Panc1 (cell line): ENCODE measurements around the gene GRK1.

Experiments used
- CTCF ChIP-seq: fragments of 450-650 bp; IDR thresholded peaks from 2 replicates; pipeline ENCODE4 v1.5.1; 2017; ENCODE audit warnings: mild to moderate bottlenecking
- POLR2AphosphoS5 ChIP-seq: IDR thresholded peaks from 2 replicates; pipeline ENCODE4 v1.6.1; 2012; ENCODE audit warnings: mild to moderate bottlenecking, low read depth, low read length, moderate library complexity
- REST ChIP-seq, 2 experiments: IDR thresholded peaks; 2 replicates each; pipeline ENCODE4 v1.6.1; 2011 to 2012; ENCODE audit warnings: low read depth in 2 of 2, control low read depth in 1 of 2, low read length in 1 of 2, mild to moderate bottlenecking in 1 of 2, moderate library complexity in 1 of 2; ENCODE audit not compliant: insufficient read depth in 1 of 2
- TCF7L2 ChIP-seq: IDR thresholded peaks from 2 replicates; pipeline ENCODE4 v1.6.1; 2011; ENCODE audit warnings: mild to moderate bottlenecking, low read depth, low read length, inconsistent platforms

DNA sequence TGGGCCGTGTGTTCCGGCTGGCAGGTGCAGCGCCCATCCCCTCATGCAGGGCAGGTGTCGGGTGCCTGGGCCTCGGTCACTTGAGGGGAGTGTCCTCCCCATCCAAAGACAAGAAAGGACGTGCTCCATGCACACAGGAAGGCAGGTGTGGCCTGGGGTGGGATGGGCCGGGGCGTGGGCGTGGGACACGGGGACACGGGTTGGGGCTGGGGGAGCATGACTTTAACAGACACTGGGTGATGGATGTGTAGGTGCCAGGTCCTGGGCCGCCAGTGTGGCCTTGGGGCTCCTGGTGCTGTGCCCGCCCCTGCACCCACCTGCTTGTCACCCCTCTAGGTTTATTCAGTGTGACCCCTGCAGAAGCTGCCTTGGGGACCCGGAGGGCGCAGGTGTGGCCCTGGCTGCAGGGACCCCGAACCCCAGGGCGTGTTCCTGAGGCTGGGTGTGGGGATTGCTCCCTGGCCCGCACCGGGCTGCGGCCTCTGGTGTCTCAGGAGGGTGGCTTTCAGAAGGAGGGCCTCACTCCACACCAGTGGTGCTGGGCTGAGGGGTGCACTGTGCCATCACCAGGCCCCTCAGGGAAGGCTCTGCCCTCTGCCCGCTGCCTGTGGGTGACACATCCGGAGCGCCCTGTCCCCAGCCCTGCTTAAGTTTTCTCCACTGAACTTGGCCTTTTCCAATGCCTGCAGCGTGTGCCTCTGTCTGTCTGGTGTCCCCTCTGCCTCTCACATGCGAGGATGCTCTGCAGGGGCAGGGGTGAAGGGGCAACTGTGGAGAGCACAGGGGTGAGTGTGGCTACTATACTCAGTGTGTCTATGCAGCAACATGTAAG is 97.2 kb downstream of the GRK1 start:
- TF ChIP-seq CTCF (no peak), POLR2AphosphoS5 (no peak), REST (IDR thresholded peaks at IDR 0.05; ENCODE audit: insufficient read depth in 1 of 2, low read depth in 2 of 2, low read length in 1 of 2) (no peak), TCF7L2 (no peak)
